GM21526 (cell line): Measurements from ENCODE around the gene DUSP16.

Experiments
- ATAC-seq: cut with Tn5 transposase; IDR thresholded peaks from one replicate; pipeline ENCODE4 v1.9.1; 2021; ENCODE audit warnings: moderate library complexity; ENCODE audit not compliant: unreplicated experiment, low FRiP score

Gene DUSP16

DNA sequence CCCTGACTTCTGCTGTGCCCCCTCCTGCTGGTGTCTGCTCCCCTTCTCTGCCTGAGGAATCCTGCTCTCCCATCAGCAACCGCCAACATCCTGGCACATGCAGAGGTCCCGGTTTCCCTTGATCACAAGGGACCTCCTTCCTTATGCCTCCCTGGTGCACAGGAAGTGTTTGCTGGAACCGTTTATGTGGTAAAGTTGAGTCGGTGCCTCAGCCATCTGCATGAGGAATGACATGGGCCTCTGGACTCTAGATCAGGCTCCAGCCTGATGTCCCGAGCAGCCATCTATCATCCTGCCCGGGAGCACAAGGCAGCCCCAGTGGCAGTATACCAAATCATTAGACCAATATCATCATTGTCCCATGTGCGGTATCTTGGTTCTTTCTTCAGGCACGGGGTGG is 115.4 kb downstream of the DUSP16 start:
- ATAC-seq: no peak

DNA sequence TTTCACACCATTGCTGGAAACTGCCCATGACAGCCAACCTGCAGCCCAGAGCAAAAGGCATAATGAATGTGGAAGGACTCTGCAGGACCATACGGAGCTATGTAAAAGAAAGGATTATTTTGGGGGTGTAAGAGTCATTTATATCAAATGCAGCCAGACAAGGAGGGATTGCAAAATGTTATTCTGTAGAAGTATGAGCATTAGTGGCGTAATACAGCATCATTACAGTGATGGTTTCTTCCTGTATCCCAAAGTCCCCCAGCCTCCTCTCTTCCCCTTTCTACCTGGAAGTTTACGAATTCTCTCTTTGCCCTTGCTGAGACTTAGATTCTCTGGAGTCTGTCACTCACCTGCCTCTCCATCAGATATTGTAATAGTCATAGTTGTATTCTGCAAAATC is 115.9 kb downstream of the DUSP16 start:
- no peak for ATAC-seq

DNA sequence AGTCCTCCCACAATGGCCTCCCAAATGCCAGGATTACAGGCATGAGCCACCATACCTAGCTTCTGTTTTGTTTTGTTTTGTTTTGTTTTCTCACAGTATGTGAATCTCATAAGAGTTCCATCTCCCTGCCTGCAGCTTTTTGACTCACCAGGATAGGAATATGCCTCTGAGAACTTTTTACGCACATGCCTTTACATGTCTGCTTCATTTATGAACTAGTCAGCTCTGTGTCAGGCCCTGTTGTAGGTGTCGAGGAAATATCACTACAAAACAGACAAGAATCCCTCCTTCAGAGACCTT is 116.8 kb downstream of the DUSP16 start:
- no peak for ATAC-seq

DNA sequence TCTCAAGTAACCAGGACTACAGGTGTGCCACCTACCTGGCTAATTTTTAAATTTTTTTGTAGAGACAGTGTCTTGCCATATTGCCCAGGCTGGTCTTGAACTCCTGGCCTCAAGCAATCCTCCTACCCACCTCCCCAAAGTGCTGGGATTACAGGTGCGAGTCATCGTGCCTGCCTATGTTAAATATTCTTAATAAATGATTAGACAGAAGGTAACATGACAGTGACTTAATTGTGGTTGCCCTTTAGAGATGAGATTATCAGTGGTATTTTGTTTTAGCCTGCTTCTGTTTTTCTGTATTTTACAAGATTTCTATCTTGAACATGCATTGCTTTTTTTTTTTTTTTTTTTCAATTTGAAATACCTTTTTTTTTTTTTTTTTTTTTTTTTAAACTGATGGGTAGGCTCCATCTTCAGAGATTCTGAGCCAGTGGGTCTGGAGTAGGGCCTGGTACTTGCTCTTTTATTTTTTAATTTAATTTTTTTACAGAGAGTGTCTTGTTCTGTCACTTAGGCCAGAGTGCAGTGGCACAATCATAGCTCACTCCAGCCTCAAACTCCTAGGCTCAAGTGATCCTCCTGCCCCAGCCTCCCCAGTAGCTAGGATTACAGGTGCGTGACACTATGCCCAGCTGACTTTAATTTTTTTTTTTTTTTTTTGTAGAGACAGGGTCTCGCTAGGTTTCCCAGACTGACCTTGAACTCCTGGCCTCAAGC is 117.3 kb downstream of the DUSP16 start:
- no peak for ATAC-seq

DNA sequence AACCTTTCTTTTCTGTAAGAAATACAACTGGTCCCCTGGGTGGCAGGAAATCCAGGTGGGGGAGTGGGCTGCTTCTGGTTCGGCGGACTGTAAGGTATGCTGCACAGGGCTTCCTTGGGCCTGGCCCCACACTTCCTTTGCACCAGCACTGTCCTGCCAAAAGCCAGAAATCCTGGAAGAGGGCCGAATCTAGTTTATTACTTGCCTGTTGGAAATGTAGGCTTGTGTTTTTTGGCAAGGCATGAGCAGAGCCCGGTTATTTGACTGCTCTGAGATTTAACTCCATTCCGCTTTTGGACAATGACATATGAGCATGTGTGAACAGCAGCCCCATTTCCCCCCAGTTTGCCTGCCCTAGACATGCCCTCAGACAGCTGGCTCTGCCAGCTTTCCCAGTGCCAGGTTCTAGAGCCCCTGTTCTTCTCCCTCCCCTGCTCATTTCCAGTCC is 119.2 kb downstream of the DUSP16 start:
- no peak for ATAC-seq

DNA sequence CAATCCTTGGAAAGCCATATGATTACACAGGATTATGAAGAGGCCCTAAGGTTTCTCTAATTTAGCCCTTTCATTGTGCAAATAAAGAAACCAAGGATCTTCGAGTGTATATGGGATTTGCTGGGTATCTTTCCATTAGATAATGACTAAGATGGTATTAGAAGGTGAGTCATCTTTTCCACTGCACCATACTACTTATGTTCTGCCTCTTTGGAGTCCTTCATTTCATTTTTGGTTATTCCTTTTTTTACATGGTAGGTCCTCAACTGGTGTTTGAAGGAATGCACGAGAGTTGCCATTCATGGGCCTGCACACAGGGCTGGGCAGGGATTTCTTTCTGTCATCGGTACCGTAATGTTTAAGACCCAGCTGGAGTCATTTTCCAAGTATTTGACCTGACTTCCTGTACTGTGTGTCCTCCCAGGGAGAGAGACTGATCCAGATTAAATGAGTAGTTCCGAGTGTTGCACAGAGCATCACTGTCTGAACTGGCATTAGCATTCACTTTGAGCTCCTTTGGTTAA is 120.1 kb downstream of the DUSP16 start:
- no peak for ATAC-seq

DNA sequence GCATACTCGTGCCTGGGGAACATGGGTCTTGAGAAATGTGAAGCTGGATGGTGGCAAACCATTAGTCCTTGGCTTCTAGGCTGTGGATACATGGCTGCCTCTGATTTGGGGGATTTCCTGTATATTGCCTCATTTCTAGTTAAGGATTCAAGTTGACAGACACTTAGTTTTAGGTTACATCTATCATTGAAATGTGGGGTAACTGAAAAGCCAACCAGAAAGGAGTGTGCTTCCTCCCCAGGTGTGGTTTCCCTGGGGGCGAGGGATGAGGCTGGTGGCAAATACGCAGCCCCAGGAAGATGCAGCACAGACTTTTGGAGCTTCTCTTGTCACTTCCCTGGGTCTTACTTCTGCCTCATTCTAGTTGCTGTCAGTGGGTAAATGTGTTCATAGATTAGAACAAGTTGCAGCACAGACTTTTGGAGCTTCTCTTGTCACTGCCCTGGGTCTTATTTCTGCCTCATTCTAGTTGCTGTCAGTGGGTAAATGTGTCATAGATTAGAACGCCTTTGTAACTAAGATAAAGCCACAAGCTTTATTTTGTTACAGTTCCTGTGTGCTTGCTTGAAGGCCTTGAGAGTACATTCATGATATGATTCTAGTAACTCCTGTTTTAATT is 120.7 kb downstream of the DUSP16 start:
- no peak for ATAC-seq

DNA sequence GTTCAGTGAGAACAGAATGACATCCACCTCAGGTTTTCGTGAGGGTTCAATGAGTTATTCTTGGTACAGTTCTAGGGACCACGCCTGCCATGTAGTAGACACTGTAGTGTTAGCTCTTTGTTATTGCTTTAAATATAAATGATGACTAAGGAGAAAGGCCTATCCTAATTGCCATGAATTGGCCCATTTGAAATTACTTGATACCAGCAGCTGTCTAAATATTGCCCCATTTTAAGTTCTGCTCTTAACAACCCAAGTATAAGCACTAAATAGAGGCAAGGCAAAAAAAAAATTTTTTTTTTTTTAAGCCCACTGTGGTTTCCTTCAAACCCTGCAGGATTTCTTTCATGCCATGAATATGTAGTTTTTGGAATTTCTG is 121.2 kb downstream of the DUSP16 start:
- no peak for ATAC-seq

DNA sequence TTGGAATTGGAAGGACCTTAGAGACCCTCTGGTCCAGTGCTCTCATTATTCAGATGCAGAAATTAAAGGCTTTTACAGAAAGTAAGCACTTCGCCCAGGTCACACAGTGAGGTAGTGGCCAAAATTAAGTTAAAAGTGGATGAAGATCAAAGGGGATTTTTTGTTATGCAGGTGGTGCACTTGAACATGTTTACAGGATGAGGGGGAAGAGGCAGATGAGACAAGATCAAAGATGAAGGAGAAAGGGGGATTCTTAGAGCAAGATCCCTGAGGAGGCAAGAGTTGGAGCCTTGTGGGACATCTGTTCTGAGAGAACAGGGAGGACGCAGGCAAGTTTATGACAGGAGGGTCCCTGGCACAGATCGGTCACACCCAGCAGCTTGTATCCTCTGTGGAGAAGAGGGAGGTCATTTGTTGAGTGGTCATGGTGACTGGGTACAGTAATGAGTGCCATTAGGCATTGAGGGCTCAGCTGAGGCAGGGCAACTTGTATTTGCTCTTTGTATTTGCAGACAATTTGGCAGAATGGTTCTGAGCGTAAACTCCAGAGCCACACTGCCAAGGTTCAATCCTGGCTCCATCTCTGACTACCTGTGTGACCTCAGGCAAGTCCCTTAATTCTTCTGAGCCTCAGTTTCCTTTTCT is 121.8 kb downstream of the DUSP16 start:
- ATAC-seq: no peak

DNA sequence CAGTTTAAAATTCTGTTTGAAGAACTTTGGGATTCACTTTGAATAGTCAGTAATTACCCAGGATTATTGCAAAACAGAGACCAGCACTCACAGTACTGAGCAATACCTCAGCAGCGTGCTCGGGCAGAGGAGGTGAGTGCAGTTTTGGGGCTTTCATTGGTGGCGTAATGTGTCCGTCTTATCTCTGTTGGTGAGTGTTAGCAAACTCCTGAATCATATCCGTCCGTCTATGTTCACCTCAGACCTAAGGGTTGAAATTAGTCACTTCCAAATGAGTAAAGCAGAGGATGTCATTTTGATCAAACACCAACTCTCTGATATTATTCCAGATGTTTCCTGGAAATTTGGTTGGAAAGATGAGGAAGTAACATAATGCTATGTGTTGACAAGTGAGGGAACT is 123.0 kb downstream of the DUSP16 start:
- ATAC-seq: no peak

DNA sequence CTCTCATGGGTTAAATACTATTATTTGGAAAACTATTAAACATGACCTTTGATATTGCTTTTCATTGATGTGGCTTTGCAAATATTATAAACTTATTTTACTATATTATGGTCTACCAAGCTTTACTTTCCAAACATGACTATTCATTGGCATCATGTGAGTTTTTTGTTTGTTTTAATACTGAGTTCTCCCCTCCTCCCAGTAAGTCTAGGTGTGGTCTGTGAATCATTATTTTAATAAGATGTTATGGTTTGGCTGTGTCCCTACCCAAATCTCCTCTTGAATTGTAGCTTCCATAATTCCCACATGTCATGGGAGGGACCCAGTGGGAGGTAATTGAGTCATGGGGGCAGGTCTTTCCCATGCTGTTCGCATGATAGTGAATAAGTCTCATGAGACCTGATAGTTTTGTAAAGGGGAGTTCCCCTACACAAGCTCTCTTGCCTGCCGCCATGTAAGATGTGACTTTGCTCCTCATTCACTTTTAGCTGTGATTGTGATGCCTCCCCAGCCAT is 125.8 kb downstream of the DUSP16 start:
- ATAC-seq: no peak

DNA sequence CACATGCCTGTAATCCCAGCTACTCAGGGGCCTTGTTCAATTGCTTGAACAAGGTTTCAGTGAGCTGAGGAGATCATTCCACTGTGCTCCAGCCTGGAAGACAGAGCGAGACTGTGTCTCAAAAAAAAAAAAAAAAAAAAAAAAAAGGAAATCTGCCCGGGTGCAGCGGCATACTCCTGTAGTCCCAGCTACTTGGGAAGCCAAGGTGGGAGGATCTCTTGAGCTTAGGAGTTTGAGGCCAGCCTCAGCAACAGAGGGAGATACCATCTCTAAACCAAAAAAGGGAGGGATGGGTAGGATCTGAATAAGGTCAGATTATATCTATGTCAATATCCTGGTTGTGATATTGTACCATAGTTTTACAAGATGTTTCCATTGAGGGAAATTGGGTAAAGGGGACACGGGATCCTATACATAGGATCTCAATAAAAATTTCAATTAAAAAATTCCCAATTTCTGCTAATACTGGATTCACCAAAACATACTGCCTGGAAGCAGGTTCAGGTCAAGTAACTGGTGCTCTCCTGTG is 129.4 kb downstream of the DUSP16 start:
- no peak for ATAC-seq

DNA sequence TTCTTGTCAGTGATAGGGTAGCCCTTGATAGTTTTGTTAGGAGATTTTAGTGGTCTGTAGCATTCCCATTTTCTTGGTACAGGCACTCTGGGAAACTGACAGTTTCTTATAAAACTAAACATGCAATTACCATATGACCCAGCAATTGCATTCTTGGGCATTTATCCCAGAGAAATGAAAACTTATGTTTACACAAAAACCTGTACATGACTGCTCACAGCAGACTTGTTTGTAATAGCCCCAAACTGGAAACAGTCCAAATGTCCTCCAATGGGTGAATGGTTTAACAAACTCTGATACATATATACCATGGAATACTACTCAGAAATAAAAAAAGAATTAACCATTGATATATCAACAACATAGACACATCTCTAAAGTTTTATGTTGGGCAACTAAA is 130.3 kb downstream of the DUSP16 start:
- no peak for ATAC-seq

DNA sequence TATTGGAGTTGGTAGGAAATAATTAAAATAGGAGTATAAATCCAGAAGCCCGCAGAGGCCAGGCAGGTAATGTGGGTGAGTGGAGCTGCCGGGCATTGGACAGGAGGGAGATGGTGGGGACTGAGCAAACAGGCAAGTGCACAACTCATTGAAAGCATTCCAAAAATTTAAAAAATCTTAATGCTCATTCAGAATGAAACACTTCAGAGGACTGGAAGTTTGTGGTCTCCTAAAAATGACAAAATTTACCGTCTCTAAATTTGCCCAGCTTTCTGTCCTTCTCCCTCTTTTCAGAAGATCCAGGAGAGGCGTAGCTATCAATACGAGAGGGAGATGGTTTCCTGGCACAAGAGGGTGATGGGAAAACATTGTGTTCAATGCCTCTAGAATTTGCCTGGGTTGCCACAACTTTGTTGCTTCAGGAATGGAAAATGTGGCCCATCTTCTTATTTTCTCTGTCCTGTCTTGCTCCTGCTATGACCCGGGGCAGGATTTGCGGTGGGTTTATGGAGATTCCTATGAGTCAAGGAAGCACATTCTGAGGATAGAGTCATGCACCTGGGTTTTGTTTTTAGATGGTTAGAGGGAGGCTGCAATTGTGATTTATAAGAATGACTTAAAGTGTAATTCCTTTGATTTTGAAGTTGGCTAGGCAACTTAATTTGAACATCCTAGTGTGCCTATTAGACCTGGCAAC is 133.6 kb downstream of the DUSP16 start:
- no peak for ATAC-seq

DNA sequence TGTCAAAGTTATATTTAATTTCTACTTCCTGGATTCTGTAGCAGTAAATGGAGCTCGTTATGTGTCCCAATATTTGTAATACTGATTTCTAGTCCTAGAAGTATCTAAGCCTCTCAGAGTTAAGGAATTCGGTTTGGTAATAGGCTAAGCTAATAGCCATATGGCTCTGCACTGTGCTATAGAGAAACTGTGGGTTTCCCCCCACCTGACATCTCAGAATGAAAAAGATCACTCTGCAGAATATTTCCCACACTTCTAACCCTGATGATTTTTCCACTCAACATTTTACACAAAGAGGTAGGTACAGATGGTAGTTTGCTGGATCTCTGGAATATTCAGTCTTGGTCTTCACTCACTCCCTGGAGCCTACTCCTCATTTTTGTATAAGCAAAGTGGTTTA is 134.6 kb downstream of the DUSP16 start:
- no peak for ATAC-seq

DNA sequence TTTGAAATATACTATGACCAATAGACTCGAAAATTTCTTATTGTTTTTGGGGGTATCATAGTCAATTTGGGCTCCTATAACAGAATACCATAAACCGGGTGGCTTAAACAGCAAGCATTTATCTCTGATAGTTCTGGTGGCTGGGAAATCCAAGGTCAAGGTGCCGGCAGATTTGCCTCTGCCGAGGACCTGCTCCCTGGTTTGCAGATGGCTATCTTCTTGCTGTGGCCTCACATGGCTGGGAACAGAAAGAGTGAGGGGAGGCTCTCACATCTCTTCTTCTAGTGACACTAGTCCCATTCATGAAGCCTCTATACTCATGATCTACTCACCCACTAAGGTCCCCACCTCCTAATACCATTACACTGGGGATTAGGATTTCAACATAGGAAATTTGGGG is 135.1 kb downstream of the DUSP16 start:
- no peak for ATAC-seq

DNA sequence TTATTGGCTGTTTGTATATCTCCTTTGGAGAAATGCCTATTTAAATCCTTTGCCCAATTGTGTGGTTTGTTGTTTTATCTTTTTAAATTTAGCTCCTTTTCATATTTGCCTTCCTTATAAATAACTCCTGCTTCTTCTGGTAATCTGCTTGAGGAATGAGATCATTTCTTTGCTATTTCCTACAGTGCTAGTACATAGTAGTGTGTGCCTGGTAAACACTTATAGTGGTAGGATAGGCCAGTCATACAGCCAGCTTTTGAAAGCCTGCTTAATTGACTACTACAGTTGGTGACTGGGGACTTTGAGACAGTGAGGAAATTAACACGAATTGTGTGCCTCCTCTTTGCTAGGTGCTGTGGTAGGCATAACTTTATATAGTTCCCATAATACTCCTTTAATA is 137.0 kb downstream of the DUSP16 start:
- no peak for ATAC-seq

DNA sequence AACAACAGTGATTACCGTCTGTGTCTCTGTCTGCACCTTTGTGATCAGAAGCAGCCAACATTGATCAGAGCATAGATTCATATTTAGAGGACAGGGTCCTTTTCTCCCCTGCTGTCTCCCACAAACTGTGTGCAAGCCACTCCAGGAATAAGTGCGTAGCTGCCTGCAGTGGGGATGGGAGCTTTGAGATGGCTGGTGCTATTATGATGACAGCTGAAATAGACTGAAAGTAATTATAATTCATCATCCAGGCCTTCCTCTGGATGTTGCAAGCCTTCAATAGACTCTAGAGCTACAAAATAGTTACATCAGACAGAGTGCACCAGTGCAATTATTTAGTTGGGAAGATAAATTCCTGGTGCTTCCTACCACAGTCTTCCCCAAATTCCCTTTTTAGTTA is 137.7 kb downstream of the DUSP16 start:
- ATAC-seq: no peak
